NT2/D1 (cell line): ENCODE data around the gene MIPEP.

ENCODE experiments used
- DNase-seq: peaks from one replicate; pipeline ENCODE4 v3.0.0-alpha.2; 2011; ENCODE audit warnings: low read depth, low spot score
- H3K27me3 ChIP-seq: 2 replicates; pipeline ENCODE4 v1.6.0; 2011; ENCODE audit warnings: mild to moderate bottlenecking; ENCODE audit not compliant: insufficient read length, insufficient read depth
- H3K36me3 ChIP-seq: 2 replicates; pipeline ENCODE4 v1.6.1; 2011; ENCODE audit warnings: mild to moderate bottlenecking, low read length, mixed read lengths; ENCODE audit not compliant: insufficient read depth, insufficient read length
- H3K4me1 ChIP-seq: 2 replicates; pipeline ENCODE4 v1.5.1; 2011; ENCODE audit not compliant: insufficient read depth, insufficient read length
- H3K4me3 ChIP-seq: 2 replicates; pipeline ENCODE4 v1.5.1; 2011; ENCODE audit warnings: low read depth; ENCODE audit not compliant: insufficient read length
- H3K9ac ChIP-seq: 2 replicates; pipeline ENCODE4 v1.6.0; 2011; ENCODE audit warnings: low read depth; ENCODE audit not compliant: insufficient read length
- H3K9me3 ChIP-seq: 2 replicates; pipeline ENCODE4 v1.5.1; 2011; ENCODE audit warnings: mild to moderate bottlenecking, low read length; ENCODE audit not compliant: insufficient read depth
- SUZ12 ChIP-seq: IDR thresholded peaks from 2 replicates; pipeline ENCODE4 v1.6.1; 2011; ENCODE audit not compliant: insufficient read length, insufficient read depth; ENCODE audit errors: extremely low read depth
- YY1 ChIP-seq: IDR thresholded peaks from 2 replicates; pipeline ENCODE4 v1.6.1; 2011; ENCODE audit not compliant: insufficient read length, insufficient read depth
- ZNF274 ChIP-seq: IDR thresholded peaks from 2 replicates; pipeline ENCODE4 v1.6.1; 2011; ENCODE audit warnings: mild to moderate bottlenecking, low read depth, low read length

The MIPEP gene

DNA sequence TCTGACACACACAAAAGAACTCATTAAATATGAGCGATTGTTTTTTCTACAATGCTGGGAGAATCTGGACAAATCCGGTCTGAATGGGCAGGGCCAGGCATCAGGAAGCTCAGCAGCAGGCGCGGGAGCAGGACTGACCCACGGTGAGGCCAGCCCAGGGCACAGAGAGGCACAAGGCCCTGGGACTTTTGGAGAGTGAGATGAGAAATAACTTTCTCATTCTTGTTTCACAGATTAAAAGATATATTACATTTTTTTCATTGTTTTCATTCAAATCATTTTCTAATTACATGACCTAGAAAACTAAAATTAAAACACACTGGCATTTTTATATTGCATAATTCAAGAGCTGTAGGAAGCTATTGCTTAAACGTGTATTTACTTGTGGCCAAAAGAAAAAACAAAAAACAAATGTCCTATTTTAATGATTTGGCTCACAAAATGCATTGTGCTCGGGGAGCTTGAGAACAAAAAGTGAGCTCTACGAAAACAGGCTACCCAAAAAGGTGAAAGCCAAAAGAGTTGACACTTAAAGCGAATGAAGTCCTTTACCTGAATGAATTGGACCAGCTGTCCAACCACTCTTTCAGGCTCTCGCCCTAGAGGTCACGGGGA, 185.8 kb downstream of the MIPEP start:
- no peaks in the 10 kb centered on the region for H3K9me3 ChIP-seq
- TF ChIP-seq SUZ12 (no peak), ZNF274 (no peak), YY1 (no peak)
- no peak for DNase-seq
- no peaks in the 10 kb centered on the region for H3K27me3 ChIP-seq
- no peaks in the 10 kb centered on the region for H3K36me3 ChIP-seq
- no peak overlapping the region for H3K4me3 ChIP-seq
- peaks cover 6% of the 10 kb centered on the region for H3K4me1 ChIP-seq
- H3K9ac ChIP-seq: no peak overlapping the region

- Histone ChIP-seq H3K9me3 (no peaks in the 10 kb centered on the region), H3K27me3 (no peaks in the 10 kb centered on the region), H3K4me3 (no peak overlapping the region), H3K4me1 (peaks cover 6% of the 10 kb centered on the region), H3K36me3 (no peaks in the 10 kb centered on the region), H3K9ac (no peak overlapping the region)
- no peak for DNase-seq
- TF ChIP-seq YY1: no peak
- TF ChIP-seq ZNF274: no peak
- TF ChIP-seq SUZ12: no peak
These were observed 187.6 kb downstream of the MIPEP start for GRCh38 chr13:23701636-23702035.

GRCh38 chr13:23701186-23701585, 188.0 kb downstream of the MIPEP start:
- TF ChIP-seq YY1 (no peak), SUZ12 (no peak), ZNF274 (no peak)
- H3K9me3 ChIP-seq: no peaks in the 10 kb centered on the region
- H3K36me3 ChIP-seq: no peaks in the 10 kb centered on the region
- H3K4me1 ChIP-seq: peaks cover 6% of the 10 kb centered on the region
- no peak overlapping the region for H3K4me3 ChIP-seq
- no peak overlapping the region for H3K9ac ChIP-seq
- no peak for DNase-seq
- H3K27me3 ChIP-seq: no peaks in the 10 kb centered on the region

DNA sequence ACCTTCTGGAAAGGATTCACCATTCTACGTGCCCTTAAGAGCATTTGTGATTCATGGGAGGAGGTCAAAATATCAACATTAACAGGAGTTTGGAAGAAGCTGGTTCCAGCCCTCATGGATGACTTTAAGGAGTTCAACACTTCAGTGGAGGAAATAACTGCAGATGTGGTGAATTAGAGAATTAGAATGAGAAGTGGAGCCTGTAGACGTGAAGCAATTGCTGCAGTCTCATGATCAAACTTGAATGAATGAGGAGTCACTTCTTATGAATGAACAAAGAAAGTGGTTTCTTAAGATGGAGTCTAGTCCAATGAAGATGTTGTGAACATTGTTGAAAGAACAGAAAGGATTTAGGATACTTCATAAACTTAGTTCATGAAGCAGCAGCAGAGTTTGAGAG, 189.9 kb downstream of the MIPEP start:
- H3K9ac ChIP-seq: no peak overlapping the region
- peaks cover 6% of the 10 kb centered on the region for H3K4me1 ChIP-seq
- no peaks in the 10 kb centered on the region for H3K36me3 ChIP-seq
- TF ChIP-seq ZNF274 (no peak), YY1 (no peak), SUZ12 (no peak)
- no peak overlapping the region for H3K4me3 ChIP-seq
- no peaks in the 10 kb centered on the region for H3K9me3 ChIP-seq
- H3K27me3 ChIP-seq: no peaks in the 10 kb centered on the region
- DNase-seq: no peak

DNA sequence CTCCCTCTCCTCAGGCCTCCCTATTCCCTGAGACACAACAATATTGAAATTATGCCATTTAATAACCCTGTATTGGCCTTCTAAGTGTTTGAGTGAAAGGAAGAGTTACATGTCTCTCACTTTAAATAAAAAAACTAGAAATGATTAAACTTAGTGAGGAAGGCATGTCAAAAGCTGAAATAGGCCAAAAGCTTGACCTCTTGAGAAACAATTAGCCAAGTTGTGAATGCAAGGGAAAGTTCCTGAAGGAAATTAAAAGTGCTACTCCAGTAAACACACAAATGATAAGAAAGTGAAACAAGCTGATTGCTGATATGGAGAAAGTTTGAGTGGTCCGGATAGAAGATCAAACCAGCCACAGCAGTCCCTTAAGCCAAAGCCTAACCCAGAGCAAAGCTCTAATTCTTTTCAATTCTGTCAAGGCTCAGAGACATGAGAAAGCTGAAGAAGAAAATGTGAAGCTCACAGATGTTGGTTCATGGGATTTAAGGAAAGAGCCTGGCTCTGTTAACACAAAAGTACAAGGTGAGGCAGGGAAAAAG, 191.4 kb downstream of the MIPEP start:
- DNase-seq: no peak
- H3K4me3 ChIP-seq: no peak overlapping the region
- no peaks in the 10 kb centered on the region for H3K9me3 ChIP-seq
- no peak for TF ChIP-seq SUZ12
- no peaks in the 10 kb centered on the region for H3K27me3 ChIP-seq
- peaks cover 6% of the 10 kb centered on the region for H3K4me1 ChIP-seq
- no peak overlapping the region for H3K9ac ChIP-seq
- no peaks in the 10 kb centered on the region for H3K36me3 ChIP-seq

DNA sequence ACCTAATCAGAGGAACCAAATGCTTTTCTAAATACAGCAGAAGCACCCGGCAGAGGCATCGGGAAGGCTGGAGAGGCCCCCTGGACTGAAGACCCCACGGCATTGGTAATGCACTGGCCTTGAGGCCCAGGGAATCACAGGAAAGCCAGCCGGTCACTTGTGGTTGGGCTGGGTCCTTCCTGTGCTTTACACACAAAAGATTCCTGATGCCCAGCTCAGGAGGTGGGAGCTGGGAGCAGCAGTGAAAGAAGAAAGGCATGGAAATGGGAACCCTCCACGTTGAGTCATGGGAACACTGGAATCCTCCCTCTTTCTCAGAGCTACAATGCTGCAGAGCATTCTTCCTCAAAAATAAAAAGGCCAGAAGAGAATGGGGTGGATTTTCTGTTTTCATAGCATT, 192.6 kb downstream of the MIPEP start:
- Histone ChIP-seq H3K27me3 (no peaks in the 10 kb centered on the region), H3K4me3 (no peak overlapping the region), H3K36me3 (no peaks in the 10 kb centered on the region), H3K4me1 (peaks cover 3% of the 10 kb centered on the region), H3K9ac (no peak overlapping the region), H3K9me3 (no peaks in the 10 kb centered on the region)
- peak; percentile 22 for DNase-seq
- TF ChIP-seq ZNF274 (no peak), YY1 (no peak), SUZ12 (no peak)

DNA sequence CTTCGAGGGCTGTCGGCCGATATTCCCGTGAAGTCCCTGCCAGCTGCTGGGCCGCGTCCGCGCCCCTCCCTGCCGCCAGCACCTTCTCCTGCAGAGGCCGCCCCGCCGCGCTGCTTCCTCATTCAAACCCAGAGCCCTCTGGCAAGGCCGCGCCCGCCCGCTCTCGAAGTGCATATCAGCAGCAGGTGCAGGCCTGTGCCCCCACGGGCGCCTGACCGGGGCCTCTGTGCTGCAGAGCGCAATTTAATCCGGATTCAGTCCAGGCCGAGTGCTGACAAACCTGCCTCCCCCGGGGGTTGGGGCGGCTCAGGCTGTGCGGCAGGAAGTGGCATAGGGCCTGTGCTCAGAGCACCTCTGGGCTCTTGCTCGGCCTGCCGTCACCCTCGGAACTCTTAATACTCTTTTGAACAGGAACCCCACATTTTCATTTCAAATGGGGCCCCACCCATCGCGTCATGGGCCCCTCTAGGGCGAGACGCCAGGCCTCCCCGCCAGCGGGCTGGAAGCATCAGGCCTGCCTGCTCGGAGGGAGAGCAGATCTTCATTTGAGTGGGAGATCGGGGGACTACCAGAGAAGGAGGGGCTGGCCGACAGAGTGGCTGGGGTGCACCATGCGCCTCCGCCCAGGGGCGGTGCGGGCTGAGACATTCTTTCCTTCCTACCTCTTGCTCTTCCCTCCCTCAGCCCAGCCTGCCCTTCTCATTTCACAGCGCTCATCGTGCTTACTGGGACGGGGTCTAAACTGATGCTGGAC, 193.3 kb downstream of the MIPEP start:
- Histone ChIP-seq H3K4me3 (no peak overlapping the region), H3K9me3 (no peaks in the 10 kb centered on the region), H3K27me3 (no peaks in the 10 kb centered on the region), H3K9ac (peak overlapping the region; percentile 26), H3K4me1 (peaks cover 2% of the 10 kb centered on the region), H3K36me3 (no peaks in the 10 kb centered on the region)
- DNase-seq: no peak
- TF ChIP-seq SUZ12 (no peak), ZNF274 (no peak), YY1 (no peak)
